Fibroblast of peridontal ligament (primary cell): Measurements from ENCODE around the gene ZMYM5.
"Not testable (repeated sequence)": the region's sequence is repeated elsewhere in the genome, so short reads cannot be mapped to it uniquely, and the experiment has no call there.

Source experiments
- DNase-seq: peaks from one replicate; pipeline ENCODE4 v3.0.0-alpha.2; 2010; ENCODE audit errors: extremely low read depth

Gene ZMYM5

GRCh38 chr13:19822673-19823072 is 40.8 kb downstream of the ZMYM5 start:
- peak; percentile 72 for DNase-seq

GRCh38 chr13:19818223-19818842 is 45.1 kb downstream of the ZMYM5 start:
- DNase-seq: no peak

DNA sequence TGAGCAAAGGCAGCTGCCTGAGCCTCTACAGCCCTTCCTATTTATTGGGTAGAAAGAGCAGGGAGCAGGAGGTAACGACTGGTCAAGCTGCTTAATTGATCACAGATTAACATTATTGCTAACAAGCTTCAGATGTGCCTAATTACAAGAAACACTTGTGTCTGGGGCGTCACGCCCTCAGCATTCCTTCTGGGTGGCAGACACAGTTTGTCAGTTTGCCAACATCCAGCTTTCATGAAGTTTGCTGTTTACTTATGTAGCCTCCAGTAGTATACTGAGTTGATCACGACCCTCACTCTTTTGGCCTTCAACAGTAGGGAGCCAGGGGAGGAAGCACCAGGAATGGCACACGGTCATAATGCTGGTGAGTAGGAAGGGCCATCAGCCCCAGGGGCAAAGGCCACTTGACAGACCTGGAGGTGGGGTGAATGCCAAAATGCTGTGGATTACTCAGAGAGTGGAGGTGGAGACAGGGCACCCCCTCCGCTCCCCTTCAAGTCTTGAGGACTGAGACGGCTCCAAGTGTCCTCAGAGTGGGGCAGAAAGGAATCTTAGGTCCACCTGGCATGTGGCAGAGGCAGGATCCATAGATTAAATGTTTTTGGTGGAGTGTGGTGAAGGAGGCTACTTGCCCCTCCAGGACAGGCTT is 45.8 kb downstream of the ZMYM5 start:
- DNase-seq: no peak

DNA sequence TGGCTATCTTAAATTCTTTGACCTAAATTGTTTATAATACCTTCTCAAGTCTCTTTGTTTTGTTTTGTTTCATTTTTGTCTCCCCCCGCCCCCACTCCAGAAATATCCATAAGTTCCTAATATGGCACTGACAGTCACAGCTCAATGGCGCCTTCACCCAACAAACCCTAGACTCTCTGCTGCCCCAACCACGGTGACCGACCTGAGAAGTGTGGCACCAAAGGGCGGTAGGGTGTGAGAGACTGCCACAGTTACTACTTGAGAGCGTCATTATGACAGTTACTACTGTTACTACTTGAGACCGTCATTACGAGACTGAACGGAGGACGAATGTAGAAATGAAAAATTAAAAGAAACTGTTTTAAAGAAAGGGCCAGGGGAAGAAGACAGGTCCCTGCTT is 46.3 kb downstream of the ZMYM5 start:
- no peak for DNase-seq

GRCh38 chr13:19815842-19816241 is 47.6 kb downstream of the ZMYM5 start:
- not testable (repeated sequence) for DNase-seq

- DNase-seq: peak; percentile 59
Measured at GRCh38 chr13:19810996-19811881, 52.2 kb downstream of the ZMYM5 start.

DNA sequence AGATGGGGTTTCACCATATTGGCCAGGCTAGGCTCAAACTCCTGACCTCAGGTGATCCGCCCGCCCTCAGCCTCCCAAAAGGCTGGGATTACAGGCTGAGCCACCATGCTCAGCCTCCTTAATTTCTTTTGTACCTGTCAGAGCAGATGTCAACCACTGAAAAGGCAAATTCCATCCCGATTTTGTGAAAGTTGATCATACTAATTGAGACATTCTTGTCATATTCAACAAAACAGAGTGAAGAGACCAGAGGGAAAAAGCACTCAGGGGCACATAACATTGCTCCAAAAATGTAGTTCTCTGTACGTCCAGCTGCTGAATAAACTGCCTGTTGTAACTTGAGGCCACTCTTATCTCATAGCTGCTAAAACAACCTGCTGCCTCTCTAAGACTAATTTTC is 53.3 kb downstream of the ZMYM5 start:
- DNase-seq: no peak

DNA sequence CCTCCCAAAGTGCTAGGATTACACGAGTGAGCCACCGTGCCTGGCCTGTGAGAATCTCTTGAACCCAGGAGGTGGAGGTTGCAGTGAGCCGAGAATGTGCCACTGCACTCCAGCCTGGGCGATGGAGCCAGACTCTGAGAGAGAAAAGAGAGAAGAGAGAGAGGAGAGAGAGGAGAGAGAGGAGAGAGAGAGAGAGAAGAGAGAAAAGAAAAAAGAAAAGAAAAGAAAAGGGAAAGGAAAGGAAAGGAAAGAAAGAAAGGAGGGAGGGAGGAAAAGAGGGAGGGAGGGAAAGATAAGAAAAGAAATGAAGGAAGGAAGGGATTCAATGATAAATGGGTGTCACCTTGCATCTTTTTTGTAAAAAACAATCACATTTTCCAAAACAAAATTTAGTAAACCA is 57.7 kb downstream of the ZMYM5 start:
- DNase-seq: no peak

DNA sequence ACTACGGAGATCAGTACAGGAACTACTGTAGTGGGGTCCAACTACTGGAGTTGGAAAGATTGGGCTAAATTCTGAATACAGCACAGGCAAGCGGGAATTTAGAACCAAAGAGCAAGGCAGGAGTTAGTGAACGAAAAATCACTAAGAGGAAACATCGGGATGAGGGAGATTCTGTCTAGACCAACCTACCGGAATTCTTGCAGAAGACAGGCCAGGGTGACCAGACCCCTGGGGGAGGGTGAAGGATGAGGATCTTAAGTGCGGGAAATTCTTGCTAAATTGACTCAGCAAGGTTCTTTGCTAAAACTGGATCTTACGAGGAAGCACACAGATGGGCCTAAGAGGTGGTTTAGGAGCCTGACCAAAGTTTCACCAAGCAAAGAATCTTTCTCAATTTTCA is 67.5 kb downstream of the ZMYM5 start:
- no peak for DNase-seq

DNA sequence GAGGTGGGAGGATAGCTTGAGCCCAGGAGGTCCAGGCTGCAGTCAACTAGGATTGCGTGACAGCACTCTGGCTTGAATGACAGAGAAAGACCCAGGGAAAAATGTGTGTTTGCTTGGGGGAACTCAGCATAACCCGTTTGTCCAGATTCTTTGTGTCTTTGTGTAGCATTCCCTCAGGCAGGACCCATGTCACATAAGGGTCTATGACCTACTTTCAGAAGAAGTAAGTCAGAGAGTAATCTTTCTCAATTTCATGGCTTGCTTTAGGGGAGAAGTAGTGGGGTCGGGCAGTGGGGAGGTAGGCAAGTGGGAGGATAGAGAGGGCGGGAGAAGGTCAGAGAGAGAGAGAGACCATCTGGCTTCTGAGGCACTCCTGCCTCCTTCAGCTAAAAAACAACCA is 68.8 kb downstream of the ZMYM5 start:
- no peak for DNase-seq

- DNase-seq: no peak
Measured at GRCh38 chr13:19791953-19792537, 71.4 kb downstream of the ZMYM5 start.

DNA sequence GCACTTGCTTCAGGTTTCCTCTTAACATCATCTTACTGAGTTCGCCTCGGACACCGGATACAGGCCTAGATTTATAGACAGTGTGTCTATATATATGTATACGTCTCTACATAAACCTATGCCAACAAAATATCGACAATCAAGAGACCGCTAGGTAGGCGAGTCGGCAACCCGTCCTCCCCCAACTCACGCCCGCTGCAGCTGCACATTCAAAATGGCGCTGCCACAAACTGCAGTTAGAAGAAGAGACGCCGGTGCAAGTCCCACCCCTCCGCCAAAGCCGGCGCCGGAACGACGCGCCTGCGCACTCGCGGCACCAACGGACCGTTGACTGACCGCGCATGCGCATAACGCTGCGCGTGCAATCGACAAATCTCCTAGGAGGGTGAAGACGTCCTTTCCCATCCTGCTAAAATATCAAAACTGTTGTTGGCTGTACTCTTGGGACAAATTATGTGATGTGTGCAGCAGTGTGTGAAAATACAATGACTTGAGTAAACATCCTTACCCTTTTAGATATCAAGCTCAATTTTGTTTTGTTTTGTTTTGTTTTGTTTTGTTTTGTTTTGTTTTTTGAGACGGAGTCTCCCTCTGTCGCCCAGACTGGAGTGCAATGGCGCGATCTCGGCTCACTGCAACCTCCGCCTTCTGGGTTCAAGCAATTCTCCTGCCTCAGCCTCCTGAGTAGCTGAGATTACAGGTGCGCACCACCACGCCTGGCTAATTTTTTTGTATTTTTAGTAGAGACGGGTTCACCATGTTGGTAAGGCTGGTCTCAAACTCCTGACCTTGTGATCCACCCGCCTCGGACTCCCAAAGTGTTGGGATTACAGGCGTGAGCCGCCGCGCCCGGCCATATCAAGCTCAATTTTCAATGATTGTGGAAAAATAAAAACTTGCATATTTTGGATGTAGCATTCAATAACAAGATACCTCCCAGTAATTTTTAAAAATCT is 80.4 kb downstream of the ZMYM5 start, which contains the start of gene PSPC1:
PSPC1 (minus strand) TSS at position 219 of the 956 bp plus-strand sequence; CDS start at position 31, 188 bp downstream.
- DNase-seq: peak; percentile 94

- peak; percentile 50 for DNase-seq
Measured at GRCh38 chr13:19782049-19782726, 81.3 kb downstream of the ZMYM5 start.

- DNase-seq: peak; percentile 4
Measured at GRCh38 chr13:19781526-19781925, 81.9 kb downstream of the ZMYM5 start.

DNA sequence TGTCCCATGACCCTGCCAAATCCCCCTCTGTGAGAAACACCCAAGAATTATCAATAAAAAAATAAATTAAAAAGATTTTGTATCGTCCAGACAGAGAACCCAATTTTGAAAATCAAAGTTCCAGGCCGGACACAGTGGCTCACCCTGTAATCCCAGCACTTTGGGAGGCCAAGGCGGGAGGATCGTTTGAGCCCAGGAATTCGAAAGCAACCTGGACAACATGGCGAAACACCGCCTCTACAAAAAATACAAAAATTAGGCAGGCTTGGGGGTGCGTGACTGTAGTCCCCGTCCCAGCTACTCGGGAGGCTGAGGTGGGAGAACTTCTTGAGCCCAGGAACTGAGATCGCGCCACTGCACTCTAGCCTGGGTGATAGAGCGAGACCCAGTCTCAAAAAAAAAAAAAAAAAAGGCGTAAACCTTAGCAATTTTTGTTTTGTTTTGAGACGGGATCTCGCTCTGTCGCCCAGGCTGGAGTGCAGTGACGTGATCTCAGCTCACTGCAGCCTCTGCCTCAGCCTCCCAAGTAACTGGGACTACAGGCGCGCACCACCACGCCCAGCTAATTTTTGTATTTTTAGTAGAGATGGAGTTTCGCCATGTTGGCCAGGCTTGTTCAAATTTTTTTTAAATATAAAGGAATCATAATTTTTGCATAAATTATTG is 82.6 kb downstream of the ZMYM5 start:
- not testable (repeated sequence) for DNase-seq
